Activated naive CD4-positive, alpha-beta T cell treated with anti-CD3 and anti-CD28 coated beads, Interleukin-2, amount 10 ng/mL, durations not matched to agents 7 days and 5 days (primary cell): Measurements from ENCODE around the gene SPHK1.

ENCODE experiments used
- CTCF ChIA-PET: fragments of 350-600 bp; sonication (Branson Sonifier 250); formaldehyde crosslinking; loops from one replicate; lab custom pipeline; 2021; ENCODE audit warnings: antibody characterized with exemption; lab: Charles Lee
- DNase-seq: peaks from one replicate; pipeline ENCODE4 v3.0.0-alpha.2; 2020
- H3K27ac Mint-ChIP-seq: one replicate; pipeline ENCODE4 v1.8.0; 2021; ENCODE audit warnings: mild to moderate bottlenecking, moderate library complexity, mixed read lengths
- H3K27me3 Mint-ChIP-seq: one replicate; pipeline ENCODE4 v1.8.0; 2021; ENCODE audit warnings: mild to moderate bottlenecking, mixed read lengths
- H3K36me3 Mint-ChIP-seq: one replicate; pipeline ENCODE4 v1.8.0; 2021; ENCODE audit warnings: mixed read lengths
- H3K4me1 Mint-ChIP-seq: one replicate; pipeline ENCODE4 v1.8.0; 2021; ENCODE audit warnings: mixed read lengths
- H3K4me3 Mint-ChIP-seq: one replicate; pipeline ENCODE4 v1.8.0; 2021; ENCODE audit warnings: mild to moderate bottlenecking, moderate library complexity, mixed read lengths
- H3K9me3 Mint-ChIP-seq: one replicate; pipeline ENCODE4 v1.8.0; 2021; ENCODE audit warnings: mixed read lengths

Gene SPHK1

GRCh38 chr17:76369804-76370203 lies 14.6 kb upstream of the SPHK1 start:
- Mint-ChIP-seq H3K36me3 (no peaks in the 10 kb centered on the region), H3K4me1 (no peaks in the 10 kb centered on the region), H3K9me3 (no peaks in the 10 kb centered on the region), H3K27me3 (peaks cover 39% of the 10 kb centered on the region), H3K4me3 (no peak overlapping the region), H3K27ac (no peak overlapping the region)
- no peak for DNase-seq
- CTCF ChIA-PET = interaction anchor here (0.9 to 3.5 kb wide), 6 partner anchors 11 to 65 kb away, joined by 3 to 20 read pairs (median 4); partner anchors contain the start of gene SPHK1

- no peak for DNase-seq
- peaks cover 35% of the 10 kb centered on the region for H3K27me3 Mint-ChIP-seq
- CTCF ChIA-PET = interaction anchor here (0.9 to 3.5 kb wide), 6 partner anchors 11 to 66 kb away, joined by 3 to 20 read pairs (median 4); partner anchors contain the start of gene SPHK1
- no peak overlapping the region for H3K27ac Mint-ChIP-seq
- H3K9me3 Mint-ChIP-seq = no peaks in the 10 kb centered on the region
- H3K4me1 Mint-ChIP-seq = no peaks in the 10 kb centered on the region
- no peak overlapping the region for H3K4me3 Mint-ChIP-seq
- no peaks in the 10 kb centered on the region for H3K36me3 Mint-ChIP-seq
Measured at GRCh38 chr17:76370261-76370993, 14.0 kb upstream of the SPHK1 start.

GRCh38 chr17:76371656-76372628 lies 12.5 kb upstream of the SPHK1 start:
- Mint-ChIP-seq H3K9me3 (no peaks in the 10 kb centered on the region), H3K27me3 (peaks cover 36% of the 10 kb centered on the region), H3K4me1 (no peaks in the 10 kb centered on the region), H3K27ac (no peak overlapping the region), H3K36me3 (no peaks in the 10 kb centered on the region), H3K4me3 (no peak overlapping the region)
- CTCF ChIA-PET = interaction anchor here (0.6 to 3.5 kb wide), 3 partner anchors 19 to 92 kb away, joined by 3 to 20 read pairs (median 5); no protein-coding TSS in a partner anchor
- DNase-seq = no peak

GRCh38 chr17:76376318-76377133 lies 7.9 kb upstream of the SPHK1 start:
- peaks cover 46% of the 10 kb centered on the region for H3K27me3 Mint-ChIP-seq
- CTCF ChIA-PET = interaction anchor here (1.0 to 2.5 kb wide), 2 partner anchors 8 to 21 kb away, joined by 4 to 7 read pairs; partner anchors contain the start of gene SPHK1
- no peak for DNase-seq
- H3K36me3 Mint-ChIP-seq = no peaks in the 10 kb centered on the region
- H3K27ac Mint-ChIP-seq = no peak overlapping the region
- no peak overlapping the region for H3K4me3 Mint-ChIP-seq
- peaks cover 6% of the 10 kb centered on the region for H3K4me1 Mint-ChIP-seq
- no peaks in the 10 kb centered on the region for H3K9me3 Mint-ChIP-seq

- Mint-ChIP-seq H3K27me3 (peaks cover 63% of the 10 kb centered on the region), H3K9me3 (no peaks in the 10 kb centered on the region), H3K4me1 (peaks cover 13% of the 10 kb centered on the region), H3K36me3 (no peaks in the 10 kb centered on the region), H3K27ac (no peak overlapping the region), H3K4me3 (no peak overlapping the region)
- DNase-seq = no peak
- CTCF ChIA-PET = no interaction called here
Measured at GRCh38 chr17:76378548-76379274, 5.7 kb upstream of the SPHK1 start.

GRCh38 chr17:76379275-76379641 lies 5.2 kb upstream of the SPHK1 start:
- no peaks in the 10 kb centered on the region for H3K9me3 Mint-ChIP-seq
- no peak overlapping the region for H3K27ac Mint-ChIP-seq
- no peak overlapping the region for H3K4me3 Mint-ChIP-seq
- peaks cover 62% of the 10 kb centered on the region for H3K27me3 Mint-ChIP-seq
- DNase-seq = no peak
- no peaks in the 10 kb centered on the region for H3K36me3 Mint-ChIP-seq
- H3K4me1 Mint-ChIP-seq = peaks cover 15% of the 10 kb centered on the region
- CTCF ChIA-PET = no interaction called here

DNA sequence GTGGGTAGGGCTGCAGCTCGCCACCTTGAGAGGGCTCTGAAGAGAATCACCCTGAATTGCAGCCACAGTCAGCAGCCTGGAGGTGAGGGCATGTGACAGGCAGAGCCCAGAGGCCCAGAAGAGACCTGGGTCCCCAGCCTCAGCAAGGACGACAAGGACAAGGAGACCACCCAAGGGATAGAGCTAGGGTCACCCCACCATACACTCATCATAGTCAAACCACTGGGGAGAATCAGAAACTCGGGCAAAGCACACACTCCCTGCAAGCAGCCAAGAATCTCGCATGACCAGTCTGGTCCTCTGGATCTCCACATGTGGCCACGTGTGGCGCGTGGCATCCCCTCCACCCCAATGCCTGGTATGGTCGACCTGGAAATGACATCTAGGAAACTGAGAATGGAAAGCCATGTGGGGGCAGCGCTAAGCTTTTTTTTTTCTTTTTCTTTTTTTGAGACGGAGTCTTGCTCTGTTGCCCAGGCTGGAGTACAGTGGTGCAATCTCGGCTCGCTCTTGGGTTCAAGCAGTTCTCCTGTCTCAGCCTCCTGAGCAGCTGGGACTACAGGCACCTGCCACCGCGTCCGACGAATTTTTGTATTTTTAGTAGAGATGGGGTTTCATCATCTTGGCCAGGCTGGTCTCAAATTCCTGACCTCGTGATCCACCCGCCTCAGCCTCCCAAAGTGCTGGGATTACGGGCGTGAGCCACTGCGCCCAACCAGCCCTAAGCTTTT lies 4.6 kb upstream of the SPHK1 start:
- Mint-ChIP-seq H3K4me3 (no peak overlapping the region), H3K9me3 (no peaks in the 10 kb centered on the region), H3K4me1 (peaks cover 15% of the 10 kb centered on the region), H3K27me3 (peaks cover 65% of the 10 kb centered on the region), H3K36me3 (no peaks in the 10 kb centered on the region), H3K27ac (no peak overlapping the region)
- no peak for DNase-seq
- CTCF ChIA-PET = no interaction called here

GRCh38 chr17:76381633-76382350 lies 2.6 kb upstream of the SPHK1 start:
- H3K4me1 Mint-ChIP-seq = peaks cover 24% of the 10 kb centered on the region
- peaks cover 68% of the 10 kb centered on the region for H3K27me3 Mint-ChIP-seq
- peak overlapping the region; percentile 87 for H3K4me3 Mint-ChIP-seq
- no peaks in the 10 kb centered on the region for H3K9me3 Mint-ChIP-seq
- no peaks in the 10 kb centered on the region for H3K36me3 Mint-ChIP-seq
- H3K27ac Mint-ChIP-seq = no peak overlapping the region
- no peak for DNase-seq
- CTCF ChIA-PET = interaction anchor here (0.6 to 1.2 kb wide), 2 partner anchors 12 to 203 kb away, joined by 3 to 4 read pairs; no protein-coding TSS in a partner anchor

GRCh38 chr17:76382351-76382802 lies 2.0 kb upstream of the SPHK1 start:
- Mint-ChIP-seq H3K9me3 (no peaks in the 10 kb centered on the region), H3K4me1 (peaks cover 24% of the 10 kb centered on the region), H3K27me3 (peaks cover 67% of the 10 kb centered on the region), H3K36me3 (no peaks in the 10 kb centered on the region), H3K27ac (no peak overlapping the region), H3K4me3 (peak overlapping the region; percentile 87)
- no peak for DNase-seq
- CTCF ChIA-PET = interaction anchor here (0.6 to 4.4 kb wide), 2 partner anchors 16 to 203 kb away, joined by 3 to 51 read pairs; no protein-coding TSS in a partner anchor

- Mint-ChIP-seq H3K4me1 (peaks cover 24% of the 10 kb centered on the region), H3K4me3 (peak overlapping the region; percentile 87), H3K36me3 (no peaks in the 10 kb centered on the region), H3K27me3 (peaks cover 67% of the 10 kb centered on the region), H3K9me3 (no peaks in the 10 kb centered on the region), H3K27ac (peak overlapping the region; percentile 86)
- CTCF ChIA-PET = interaction anchor here (0.6 to 4.4 kb wide), 2 partner anchors 15 to 202 kb away, joined by 3 to 51 read pairs; no protein-coding TSS in a partner anchor
- DNase-seq = peak; percentile 85
Measured at GRCh38 chr17:76382803-76383545, 1.4 kb upstream of the SPHK1 start.

GRCh38 chr17:76383546-76384221 lies 725 bp upstream of the SPHK1 start:
- Mint-ChIP-seq H3K27ac (peak overlapping the region; percentile 86), H3K4me1 (peaks cover 21% of the 10 kb centered on the region), H3K9me3 (no peaks in the 10 kb centered on the region), H3K4me3 (peak overlapping the region; percentile 87), H3K27me3 (peaks cover 67% of the 10 kb centered on the region), H3K36me3 (no peaks in the 10 kb centered on the region)
- CTCF ChIA-PET = interaction anchor here (0.9 to 4.4 kb wide), 8 partner anchors 13 to 262 kb away, joined by 3 to 51 read pairs (median 11); partner anchors contain the start of gene PRPSAP1
- DNase-seq = peak; percentile 72
